K562 (cell line): Measurements from ENCODE around the gene FARP1. TPM values are rescaled to one million over a fixed set of nuclear protein-coding genes. Genes with fewer than 3 reads are reported as not detected.

Experiments
- ATAC-seq: fragments of 200-7000 bp; cut with Tn5 transposase; 3 replicates; pipeline ENCODE4 v1.9.1; 2020; ENCODE audit warnings: moderate library complexity
- BruUV-seq: library from RNA; stranded (reverse); fragments of 400-500 nt; replicated peaks from 2 replicates; lab custom pipeline; 2021; lab: Mats Ljungman, UMichigan
- CTCF ChIA-PET: fragments of 300-600 bp; formaldehyde crosslinking; extraction: SDS; loops from one replicate; lab custom pipeline; 2021; ENCODE audit warnings: low intra/inter-chr PET ratio; lab: Yijun Ruan, JAX
- POLR2A ChIA-PET: fragments of 300-600, 350-650 bp; sonication (Branson Sonifier 250); formaldehyde crosslinking; extraction: SDS; loops from one replicate; lab custom pipeline; 2021; ENCODE audit warnings: antibody characterized with exemption, inconsistent platforms; lab: Yijun Ruan, JAX
- DNase-seq, 4 experiments: peaks; one replicate each; pipeline versions ENCODE4 v3.0.0 to v3.0.0-alpha.2; 2011 to 2018; ENCODE audit warnings: low spot score in 3 of 4, mixed read lengths in 3 of 4; ENCODE audit errors: extremely low read depth in 1 of 4
- FAIRE-seq: peaks from 2 replicates; lab custom pipeline; 2011; peaks lifted over from hg19 to GRCh38; lab: Jason Lieb, UNC
- H2AFZ ChIP-seq: 2 replicates; pipeline ENCODE4 v1.6.0; 2011; ENCODE audit warnings: low read depth, low read length, control low read depth, inconsistent platforms
- H3K27ac ChIP-seq: fragments of 200-600 bp; 3 replicates; pipeline ENCODE4 v1.8.0; 2011; ENCODE audit warnings: low read depth, mild to moderate bottlenecking, control low read depth, inconsistent platforms, low read length, moderate library complexity, mixed read lengths; ENCODE audit errors: extremely low read depth
- H3K27me3 ChIP-seq, 2 experiments: fragments of 300-600 bp in 1 of 2; 2 replicates in 1 of 2; 3 replicates in 1 of 2; pipeline versions ENCODE4 v1.6.0 to v1.8.0; 2011; ENCODE audit warnings: inconsistent platforms in 2 of 2, low read length in 2 of 2, mild to moderate bottlenecking in 1 of 2, mixed read lengths in 1 of 2, moderate library complexity in 1 of 2; ENCODE audit not compliant: control insufficient read depth in 2 of 2, insufficient read depth in 2 of 2
- H3K36me3 ChIP-seq: fragments of 300-600 bp; 3 replicates; pipeline ENCODE4 v1.8.0; 2011; ENCODE audit warnings: mild to moderate bottlenecking, low read length, inconsistent platforms; ENCODE audit not compliant: control insufficient read depth, insufficient read depth
- H3K4me1 ChIP-seq, 2 experiments: fragments of 200-600 bp in 1 of 2; replicated peaks in 1 of 2; 2 replicates in 1 of 2; 3 replicates in 1 of 2; pipeline versions ENCODE4 v1.5.1 to v1.8.0; 2011; ENCODE audit warnings: inconsistent platforms in 2 of 2, low read length in 2 of 2, mild to moderate bottlenecking in 1 of 2, mixed read lengths in 1 of 2, moderate library complexity in 1 of 2; ENCODE audit not compliant: control insufficient read depth in 2 of 2, insufficient read depth in 2 of 2
- H3K4me2 ChIP-seq: 2 replicates; pipeline ENCODE4 v1.6.1; 2011; ENCODE audit warnings: low read length, control low read depth, inconsistent platforms, mixed read lengths; ENCODE audit not compliant: insufficient read depth
- H3K4me3 ChIP-seq: fragments of 200-600 bp; sonication (generic), shearing (Covaris generic); 2 replicates; pipeline ENCODE4 v1.5.1; 2016; ENCODE audit warnings: control low read depth, inconsistent platforms
- H3K79me2 ChIP-seq: fragments of 200-600 bp; 3 replicates; pipeline ENCODE4 v1.8.0; 2011; ENCODE audit warnings: low read length, inconsistent platforms; ENCODE audit not compliant: control insufficient read depth, insufficient read depth
- H3K9ac ChIP-seq, 2 experiments: 2 replicates each; pipeline versions ENCODE4 v1.6.0 to v1.6.1; 2011; ENCODE audit warnings: low read depth in 2 of 2, low read length in 2 of 2, control low read depth in 1 of 2, inconsistent platforms in 1 of 2, mild to moderate bottlenecking in 1 of 2, mixed read lengths in 1 of 2; ENCODE audit not compliant: insufficient read depth in 1 of 2
- H3K9me1 ChIP-seq: one replicate; pipeline ENCODE4 v1.6.0; 2011; ENCODE audit warnings: inconsistent platforms, mild to moderate bottlenecking, low read length, moderate library complexity; ENCODE audit not compliant: control insufficient read depth, insufficient read depth
- H3K9me3 ChIP-seq: replicated peaks from 2 replicates; pipeline ENCODE4 v1.5.1; 2011; ENCODE audit warnings: low read depth, low read length, inconsistent platforms; ENCODE audit not compliant: control insufficient read depth, insufficient read depth
- H4K20me1 ChIP-seq: replicated peaks from 2 replicates; pipeline ENCODE4 v1.6.1; 2011; ENCODE audit warnings: low read length, inconsistent platforms, mixed read lengths; ENCODE audit not compliant: control insufficient read depth, insufficient read depth
- DDX20 ChIP-seq: fragments of 450-650 bp; IDR thresholded peaks from 2 replicates; pipeline ENCODE4 v1.6.1; 2016; ENCODE audit warnings: missing genetic modification characterization, low read depth, mild to moderate bottlenecking, missing compliant biosample characterization, moderate library complexity
- KAT2B ChIP-seq: IDR thresholded peaks from one replicate; pipeline ENCODE4 v1.6.1; 2012; ENCODE audit warnings: low read depth, mild to moderate bottlenecking, control low read depth, inconsistent platforms, low read length, moderate library complexity
- POLR2AphosphoS5 ChIP-seq: IDR thresholded peaks from 2 replicates; pipeline ENCODE4 v1.6.1; 2011; ENCODE audit warnings: mild to moderate bottlenecking, low read depth, low read length, moderate library complexity; ENCODE audit not compliant: control insufficient read depth, insufficient read depth
- SIRT6 ChIP-seq: IDR thresholded peaks from one replicate; pipeline ENCODE4 v1.6.1; 2012; ENCODE audit warnings: low read depth, mild to moderate bottlenecking, control low read depth, inconsistent platforms, low read length, moderate library complexity
- XRCC4 ChIP-seq: IDR thresholded peaks from one replicate; pipeline ENCODE4 v1.6.1; 2011; ENCODE audit not compliant: insufficient read depth, insufficient read length; ENCODE audit errors: extremely low read depth
- ZBTB1 ChIP-seq: sonication (generic); formaldehyde crosslinking; IDR thresholded peaks from 2 replicates; pipeline ENCODE4 v1.8.1; 2023; ENCODE audit warnings: missing genetic modification reagents, low read depth, mild to moderate bottlenecking, borderline replicate concordance
- ZNF589 ChIP-seq: fragments of 200-800 bp; sonication (Bioruptor generic); IDR thresholded peaks from 2 replicates; pipeline ENCODE4 v1.6.1; 2016; ENCODE audit warnings: low read depth, missing genetic modification characterization, missing compliant biosample characterization
- ZNF609 ChIP-seq: sonication (generic); formaldehyde crosslinking; IDR thresholded peaks from 2 replicates; pipeline ENCODE4 v1.8.1; 2023; ENCODE audit warnings: missing genetic modification reagents, mild to moderate bottlenecking, borderline replicate concordance
- WGBS: fragments of 100-300 bp; shearing (Covaris generic); methylation state at CpG from one replicate; pipeline ENCODE4 v1.1.6; 2016; ENCODE audit warnings: low coverage, mixed read lengths; ENCODE audit not compliant: insufficient coverage; ENCODE audit errors: missing lambda C conversion rate; 5-methylcytosine and 5-hydroxymethylcytosine counted together
- in situ Hi-C: fragments of 300-500 bp; cut with MboI; formaldehyde crosslinking; loops from 4 replicates; pipeline ENCODE4 v1.15.0; 2018; ENCODE audit warnings: inconsistent platforms, mixed read lengths
- intact Hi-C: fragments of 100-400 bp; cut with micrococcal nuclease; formaldehyde crosslinking; loops from 2 replicates; pipeline ENCODE4 v1.14.2; 2022
- polyA plus RNA-seq, 8 experiments: library from polyadenylated mRNA; depleted of rRNA in 4 of 8; stranded (reverse) in 5 of 8; unstranded in 3 of 8; fragments of >200 nt; fragmentation: Nextera tagmentation in 2 of 8; fragmentation: Illumina TruSeq in 1 of 8; extraction: Ambion mirVana in 2 of 8; extraction: Trizol in 1 of 8; gene quantifications; 2 replicates each; pipeline versions ENCODE4 v1.2.1 to v1.2.3, GENCODE V29; 2011 to 2014; ENCODE audit warnings: inconsistent platforms in 1 of 8, missing spikeins in 1 of 8
- total RNA-seq, 7 experiments: library from RNA; depleted of rRNA in 6 of 7; stranded (reverse); fragments of >200 nt in 6 of 7; fragmentation: Illumina TruSeq in 2 of 7; extraction: Trizol in 2 of 7; gene quantifications; 2 replicates each; pipeline versions ENCODE4 v1.2.1 to v1.2.3, GENCODE V29; 2011 to 2021; ENCODE audit warnings: low replicate concordance in 1 of 7

Gene FARP1
- total and polyA plus RNA-seq, 9 of the 15 experiments (the other 6 are each of a cell fraction or from before 2014, with no cell fraction given) = 0.03 to 0.29 (median 0.05) TPM; not detected in 3

GRCh38 chr13:98303858-98304257 is 161.0 kb downstream of the FARP1 start:
- H3K27ac ChIP-seq = no peak overlapping the region
- no peaks in the 10 kb centered on the region for H4K20me1 ChIP-seq
- H3K36me3 ChIP-seq = no peaks in the 10 kb centered on the region
- no peaks in the 10 kb centered on the region for H3K79me2 ChIP-seq
- DNase-seq (no peak), FAIRE-seq (no peak), ATAC-seq (no peak)
- TF ChIP-seq ZNF589 (CRISPR knock-in tag) (no peak), SIRT6 (no peak), POLR2AphosphoS5 (no peak), ZNF609 (CRISPR knock-in tag) (no peak), DDX20 (tag) (no peak), XRCC4 (no peak), ZBTB1 (no peak), KAT2B (no peak)
- no peaks in the 10 kb centered on the region for H3K4me1 ChIP-seq
- no TSS peak for BruUV-seq
- peaks cover 0 to 23% of the 10 kb centered on the region in 2 experiments; a peak in 2 of 5 replicates for H3K27me3 ChIP-seq
- ChIA-PET POLR2A (interaction anchor here (0.8 kb wide), 1 partner anchor 14 kb away, joined by 3 read pairs; no protein-coding TSS in a partner anchor), CTCF (no interaction called here)
- no peak overlapping the region for H3K4me3 ChIP-seq
- no peaks in the 10 kb centered on the region for H3K9me3 ChIP-seq
- H3K9ac ChIP-seq = no peak overlapping the region
- H3K9me1 ChIP-seq = no peaks in the 10 kb centered on the region
- in situ Hi-C loops (no loop called here), intact Hi-C loops (no loop called here)
- no peak overlapping the region for H2AFZ ChIP-seq
- no peak overlapping the region for H3K4me2 ChIP-seq
- WGBS = 0% methylated on average over 6 of the region's 6 CpGs
